Panc1 (cell line): Measurements from ENCODE around the gene CHAF1A. TPM values are rescaled to one million over a fixed set of nuclear protein-coding genes. Genes with fewer than 3 reads are reported as not detected.

Source experiments
- ATAC-seq: fragments of 200-7000 bp; cut with Tn5 transposase; 2 replicates; pipeline ENCODE4 v1.9.1; 2020; ENCODE audit warnings: mild to moderate bottlenecking, moderate library complexity
- BruUV-seq: library from RNA; stranded (reverse); fragments of 400-500 nt; replicated peaks from 2 replicates; lab custom pipeline; 2021; lab: Mats Ljungman, UMichigan
- CTCF ChIA-PET: fragments of 300-600 bp; sonication (Branson Sonifier 250); formaldehyde crosslinking; loops from one replicate; lab custom pipeline; 2022; ENCODE audit warnings: antibody characterized with exemption; lab: Charles Lee
- POLR2A ChIA-PET: fragments of 300-600 bp; sonication (Branson Sonifier 250); formaldehyde crosslinking; loops from one replicate; lab custom pipeline; 2022; ENCODE audit warnings: antibody characterized with exemption; lab: Charles Lee
- DNase-seq: peaks from one replicate; pipeline ENCODE4 v3.0.0-alpha.2; 2010; ENCODE audit warnings: low read depth, low spot score
- H3K27ac ChIP-seq: 2 replicates; pipeline ENCODE4 v1.5.1; 2011; ENCODE audit warnings: mild to moderate bottlenecking, low read length, inconsistent platforms
- H3K27me3 ChIP-seq: fragments of 200-500 bp; sonication (Bioruptor generic); 2 replicates; pipeline ENCODE4 v1.6.0; 2014; ENCODE audit warnings: low read length, inconsistent platforms; ENCODE audit not compliant: control insufficient read depth, insufficient read depth
- H3K36me3 ChIP-seq: fragments of 200-500 bp; sonication (Bioruptor generic); 2 replicates; pipeline ENCODE4 v1.5.1; 2014; ENCODE audit warnings: inconsistent platforms, mild to moderate bottlenecking, low read length, moderate library complexity; ENCODE audit not compliant: control insufficient read depth, insufficient read depth
- H3K4me1 ChIP-seq: 2 replicates; pipeline ENCODE4 v1.5.1; 2011; ENCODE audit warnings: inconsistent platforms, mild to moderate bottlenecking, low read length, moderate library complexity; ENCODE audit not compliant: control insufficient read depth, insufficient read depth
- H3K4me3 ChIP-seq, 2 experiments: 2 replicates each; pipeline ENCODE4 v1.5.1; 2011 to 2012; ENCODE audit warnings: low read depth in 2 of 2, low read length in 2 of 2, mild to moderate bottlenecking in 2 of 2, inconsistent platforms in 1 of 2, moderate library complexity in 1 of 2
- H3K9me3 ChIP-seq: fragments of 200-500 bp; sonication (Bioruptor generic); 2 replicates; pipeline ENCODE4 v1.5.1; 2014; ENCODE audit warnings: low read depth, mild to moderate bottlenecking, inconsistent platforms, low read length, moderate library complexity; ENCODE audit not compliant: control insufficient read depth, insufficient read depth
- CTCF ChIP-seq: fragments of 450-650 bp; IDR thresholded peaks from 2 replicates; pipeline ENCODE4 v1.5.1; 2017; ENCODE audit warnings: mild to moderate bottlenecking
- POLR2AphosphoS5 ChIP-seq: IDR thresholded peaks from 2 replicates; pipeline ENCODE4 v1.6.1; 2012; ENCODE audit warnings: mild to moderate bottlenecking, low read depth, low read length, moderate library complexity
- REST ChIP-seq, 2 experiments: IDR thresholded peaks; 2 replicates each; pipeline ENCODE4 v1.6.1; 2011 to 2012; ENCODE audit warnings: low read depth in 2 of 2, control low read depth in 1 of 2, low read length in 1 of 2, mild to moderate bottlenecking in 1 of 2, moderate library complexity in 1 of 2; ENCODE audit not compliant: insufficient read depth in 1 of 2
- SIN3A ChIP-seq: IDR thresholded peaks from 2 replicates; pipeline ENCODE4 v1.6.1; 2012; ENCODE audit warnings: low read depth, mild to moderate bottlenecking, low read length, moderate library complexity, borderline replicate concordance; ENCODE audit not compliant: insufficient read depth
- TCF7L2 ChIP-seq: IDR thresholded peaks from 2 replicates; pipeline ENCODE4 v1.6.1; 2011; ENCODE audit warnings: mild to moderate bottlenecking, low read depth, low read length, inconsistent platforms
- in situ Hi-C: cut with HindIII; loops from 2 replicates; pipeline ENCODE4 v1.10.0; 2016; ENCODE audit warnings: low sequenced_read_pairs, low pct_unique_long_range_greater_than_20kb
- intact Hi-C: fragments of 100-400 bp; cut with micrococcal nuclease; formaldehyde crosslinking; loops from one replicate; pipeline ENCODE4 v1.10.0; 2022; ENCODE audit not compliant: unreplicated experiment
- total RNA-seq: library from RNA; stranded (reverse); gene quantifications from one replicate; pipeline ENCODE4 v1.2.1, GENCODE V29; 2021; ENCODE audit not compliant: unreplicated experiment

Gene CHAF1A
- total RNA-seq, 1 experiment from 2014 or later = 45.4 TPM

GRCh38 chr19:4437103-4437502 is 34.7 kb downstream of the CHAF1A start:
- Histone ChIP-seq H3K4me1 (no peaks in the 10 kb centered on the region), H3K27ac (no peak overlapping the region), H3K36me3 (no peaks in the 10 kb centered on the region), H3K9me3 (no peaks in the 10 kb centered on the region), H3K4me3 (no peak overlapping the region), H3K27me3 (no peaks in the 10 kb centered on the region)
- no peak for ATAC-seq
- CTCF ChIA-PET = no interaction called here
- DNase-seq = no peak
- POLR2A ChIA-PET = no interaction called here
- intact Hi-C loops (no loop called here), in situ Hi-C loops (no loop called here)
- TF ChIP-seq POLR2AphosphoS5 (no peak), SIN3A (no peak)
- no TSS peak for BruUV-seq

GRCh38 chr19:4439243-4439642 is 36.8 kb downstream of the CHAF1A start:
- Histone ChIP-seq H3K4me1 (no peaks in the 10 kb centered on the region), H3K4me3 (no peak overlapping the region), H3K27me3 (no peaks in the 10 kb centered on the region), H3K9me3 (no peaks in the 10 kb centered on the region), H3K27ac (no peak overlapping the region), H3K36me3 (no peaks in the 10 kb centered on the region)
- ChIA-PET POLR2A (no interaction called here), CTCF (no interaction called here)
- BruUV-seq = no TSS peak
- intact Hi-C loops (no loop called here), in situ Hi-C loops (no loop called here)
- no peak for ATAC-seq
- TF ChIP-seq CTCF (no peak), SIN3A (no peak), REST (IDR thresholded peaks at IDR 0.05; ENCODE audit: insufficient read depth in 1 of 2, low read depth in 2 of 2, low read length in 1 of 2) (no peak), TCF7L2 (no peak), POLR2AphosphoS5 (no peak)
- DNase-seq = no peak

- no peak for TF ChIP-seq REST (IDR thresholded peaks at IDR 0.05; ENCODE audit: insufficient read depth in 1 of 2, low read depth in 2 of 2, low read length in 1 of 2)
- no peak for TF ChIP-seq CTCF
- TF ChIP-seq SIN3A = no peak
- TF ChIP-seq TCF7L2 = no peak
- TF ChIP-seq POLR2AphosphoS5 = no peak
- ChIA-PET CTCF (no interaction called here), POLR2A (no interaction called here)
- no peaks in the 10 kb centered on the region for H3K9me3 ChIP-seq
- no peak for DNase-seq
- in situ Hi-C loops (no loop called here), intact Hi-C loops (no loop called here)
- no peak for ATAC-seq
- no TSS peak for BruUV-seq
- H3K4me1 ChIP-seq = no peaks in the 10 kb centered on the region
- H3K4me3 ChIP-seq = no peak overlapping the region
- no peaks in the 10 kb centered on the region for H3K27me3 ChIP-seq
- H3K36me3 ChIP-seq = no peaks in the 10 kb centered on the region
- no peak overlapping the region for H3K27ac ChIP-seq
Observed at GRCh38 chr19:4441994-4442818, 39.8 kb downstream of the CHAF1A start.
